Measurements from ENCODE around the gene RFTN1. TPM values are rescaled to one million over a fixed set of nuclear protein-coding genes. Genes with fewer than 3 reads are reported as not detected.

RFTN1 gene
- total and polyA plus RNA-seq, 9 of the 15 experiments (the other 6 are each of a cell fraction or from before 2014, with no cell fraction given): 0.08 to 0.51 (median 0.11) TPM; not detected in 6

DNA sequence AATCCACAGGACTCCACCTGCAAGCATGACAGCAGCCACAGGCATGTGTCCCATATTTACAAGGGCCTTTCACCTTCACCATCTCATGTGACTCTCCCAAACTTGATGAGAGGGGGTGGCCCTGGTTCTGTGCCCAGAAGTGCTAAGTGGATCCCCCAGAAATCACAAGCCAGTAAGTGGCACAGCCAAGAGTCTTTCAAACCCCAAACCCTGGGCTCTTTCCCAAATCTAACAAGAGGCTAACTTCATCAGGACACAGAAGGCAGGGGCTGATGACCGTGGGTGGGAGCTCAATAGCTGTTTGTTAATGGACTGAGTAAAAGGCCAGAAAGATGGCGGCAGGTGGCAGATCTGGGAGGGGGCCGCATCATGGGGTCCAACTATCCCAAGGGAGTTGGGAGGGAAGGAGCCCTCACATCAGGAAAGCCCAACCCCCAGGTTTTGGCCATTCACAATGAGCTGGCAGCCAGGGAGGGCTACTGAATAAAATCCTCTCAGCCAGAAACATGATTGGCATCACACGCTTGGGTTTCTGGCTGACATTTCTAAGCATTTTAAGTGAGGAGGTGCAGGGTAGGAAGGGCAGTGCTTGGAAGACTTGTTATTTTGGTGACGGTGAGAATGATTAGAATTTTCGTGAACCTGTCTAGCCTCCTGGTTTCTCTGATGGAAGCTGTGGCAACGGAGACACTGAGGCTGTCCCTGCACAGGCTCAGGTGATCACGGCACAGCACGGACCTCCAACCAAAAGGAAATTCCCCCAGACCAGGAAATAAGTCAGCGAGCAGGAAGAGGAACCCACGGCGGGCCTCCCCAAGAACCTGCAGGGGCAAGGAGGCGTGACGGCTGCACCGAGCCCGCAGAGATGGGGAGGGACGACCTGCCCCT lies 139.2 kb downstream of the RFTN1 start (continued):
- TF ChIP-seq MYNN (IDR thresholded peaks at IDR 0.05) (no peak), MYNN (CRISPR knock-in tag; IDR thresholded peaks at IDR 0.05) (no peak)

DNA sequence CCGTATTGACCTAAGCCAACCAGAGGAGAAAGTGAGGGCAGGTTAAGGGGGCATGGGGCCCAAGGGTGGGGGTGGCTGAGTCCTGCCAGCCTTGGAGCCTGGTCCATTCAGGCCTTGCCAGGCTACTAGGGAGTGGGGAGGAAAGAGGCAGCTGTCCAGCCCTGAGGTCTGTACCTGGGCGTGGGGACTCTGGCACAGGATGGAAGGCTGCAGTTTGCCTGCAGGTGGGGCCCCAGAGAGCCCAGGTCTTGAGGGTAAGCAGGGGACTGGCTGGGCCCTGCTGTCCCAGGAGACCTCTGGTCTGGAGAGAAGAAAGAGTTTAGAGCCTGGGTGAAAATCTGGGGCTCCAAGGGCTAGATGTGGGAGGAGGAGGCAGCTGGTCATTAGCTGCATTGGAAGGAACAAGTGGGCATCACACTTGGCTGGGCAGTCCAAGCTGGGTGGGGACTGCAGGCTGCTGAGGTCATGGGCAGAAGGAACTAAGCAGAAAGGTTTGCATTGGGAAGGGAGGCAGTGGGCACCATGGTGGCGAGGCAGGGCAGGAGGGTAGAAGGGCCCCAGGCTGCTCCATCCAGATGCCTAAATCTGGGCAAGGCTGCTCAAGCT lies 140.1 kb downstream of the RFTN1 start:
- H3K36me3 ChIP-seq (ENCODE audit: control insufficient read depth, insufficient read depth, low read length): no peaks in the 10 kb centered on the region
- no peaks in the 10 kb centered on the region for H3K79me2 ChIP-seq (ENCODE audit: control insufficient read depth, insufficient read depth, low read length)
- H3K27ac ChIP-seq (ENCODE audit: extremely low read depth, low read depth, low read length): no peak overlapping the region
- WGBS (ENCODE audit: insufficient coverage, low coverage, missing lambda C conversion rate): 13% methylated on average over 3 of the region's 3 CpGs
- no TSS peak for BruUV-seq (replicated peaks)
- ChIA-PET POLR2A (no interaction called here), CTCF (ENCODE audit: low intra/inter-chr PET ratio) (no interaction called here)
- H3K9me3 ChIP-seq (replicated peaks; ENCODE audit: control insufficient read depth, insufficient read depth, low read depth, low read length): no peaks in the 10 kb centered on the region
- no peak for DNase-seq (ENCODE audit: extremely low read depth in 1 of 4, low spot score in 3 of 4)
- no peak for ATAC-seq
- no peak for FAIRE-seq
- H3K4me3 ChIP-seq: no peak overlapping the region
- H3K4me1 ChIP-seq (replicated peaks in 1 of 2; ENCODE audit: control insufficient read depth in 2 of 2, insufficient read depth in 2 of 2, low read length in 2 of 2): peaks cover 2 to 3% of the 10 kb centered on the region in 2 experiments; a peak in 1 of 5 replicates
- intact Hi-C loops (cut with micrococcal nuclease) (no loop called here), in situ Hi-C loops (cut with MboI) (no loop called here)
- 0 out of 2 replicates have a peak, but pooled peaks cover 4% of the 10 kb centered on the region for H4K20me1 ChIP-seq (replicated peaks; ENCODE audit: control insufficient read depth, insufficient read depth, low read length)
- no peak overlapping the region for H3K4me2 ChIP-seq (ENCODE audit: insufficient read depth, low read length)
- no peaks in the 10 kb centered on the region for H3K9me1 ChIP-seq (ENCODE audit: control insufficient read depth, insufficient read depth, low read length)
- no peak overlapping the region for H3K9ac ChIP-seq (ENCODE audit: insufficient read depth in 1 of 2, low read depth in 2 of 2, low read length in 2 of 2)
- H2AFZ ChIP-seq (ENCODE audit: low read depth, low read length): no peak overlapping the region
- H3K27me3 ChIP-seq (ENCODE audit: control insufficient read depth in 2 of 2, insufficient read depth in 2 of 2, low read length in 2 of 2): no peaks in the 10 kb centered on the region; a peak in 1 of 5 replicates
- TF ChIP-seq, protein P1, sequence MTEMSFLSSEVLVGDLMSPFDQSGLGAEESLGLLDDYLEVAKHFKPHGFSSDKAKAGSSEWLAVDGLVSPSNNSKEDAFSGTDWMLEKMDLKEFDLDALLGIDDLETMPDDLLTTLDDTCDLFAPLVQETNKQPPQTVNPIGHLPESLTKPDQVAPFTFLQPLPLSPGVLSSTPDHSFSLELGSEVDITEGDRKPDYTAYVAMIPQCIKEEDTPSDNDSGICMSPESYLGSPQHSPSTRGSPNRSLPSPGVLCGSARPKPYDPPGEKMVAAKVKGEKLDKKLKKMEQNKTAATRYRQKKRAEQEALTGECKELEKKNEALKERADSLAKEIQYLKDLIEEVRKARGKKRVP (CRISPR knock-in tag; IDR thresholded peaks at IDR 0.05): no peak
- no peak for TF ChIP-seq POLR2AphosphoS5 (IDR thresholded peaks at IDR 0.05; ENCODE audit: control insufficient read depth, insufficient read depth, low read depth, low read length)
- TF ChIP-seq KAT2B (IDR thresholded peaks at IDR 0.05; ENCODE audit: low read depth, low read length): no peak
- TF ChIP-seq, protein P2, sequence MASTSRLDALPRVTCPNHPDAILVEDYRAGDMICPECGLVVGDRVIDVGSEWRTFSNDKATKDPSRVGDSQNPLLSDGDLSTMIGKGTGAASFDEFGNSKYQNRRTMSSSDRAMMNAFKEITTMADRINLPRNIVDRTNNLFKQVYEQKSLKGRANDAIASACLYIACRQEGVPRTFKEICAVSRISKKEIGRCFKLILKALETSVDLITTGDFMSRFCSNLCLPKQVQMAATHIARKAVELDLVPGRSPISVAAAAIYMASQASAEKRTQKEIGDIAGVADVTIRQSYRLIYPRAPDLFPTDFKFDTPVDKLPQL (IDR thresholded peaks at IDR 0.05; ENCODE audit: extremely low read depth, insufficient read length): no peak
- TF ChIP-seq MTA3 (IDR thresholded peaks at IDR 0.05; ENCODE audit: borderline replicate concordance): no peak
- TF ChIP-seq, protein P3, sequence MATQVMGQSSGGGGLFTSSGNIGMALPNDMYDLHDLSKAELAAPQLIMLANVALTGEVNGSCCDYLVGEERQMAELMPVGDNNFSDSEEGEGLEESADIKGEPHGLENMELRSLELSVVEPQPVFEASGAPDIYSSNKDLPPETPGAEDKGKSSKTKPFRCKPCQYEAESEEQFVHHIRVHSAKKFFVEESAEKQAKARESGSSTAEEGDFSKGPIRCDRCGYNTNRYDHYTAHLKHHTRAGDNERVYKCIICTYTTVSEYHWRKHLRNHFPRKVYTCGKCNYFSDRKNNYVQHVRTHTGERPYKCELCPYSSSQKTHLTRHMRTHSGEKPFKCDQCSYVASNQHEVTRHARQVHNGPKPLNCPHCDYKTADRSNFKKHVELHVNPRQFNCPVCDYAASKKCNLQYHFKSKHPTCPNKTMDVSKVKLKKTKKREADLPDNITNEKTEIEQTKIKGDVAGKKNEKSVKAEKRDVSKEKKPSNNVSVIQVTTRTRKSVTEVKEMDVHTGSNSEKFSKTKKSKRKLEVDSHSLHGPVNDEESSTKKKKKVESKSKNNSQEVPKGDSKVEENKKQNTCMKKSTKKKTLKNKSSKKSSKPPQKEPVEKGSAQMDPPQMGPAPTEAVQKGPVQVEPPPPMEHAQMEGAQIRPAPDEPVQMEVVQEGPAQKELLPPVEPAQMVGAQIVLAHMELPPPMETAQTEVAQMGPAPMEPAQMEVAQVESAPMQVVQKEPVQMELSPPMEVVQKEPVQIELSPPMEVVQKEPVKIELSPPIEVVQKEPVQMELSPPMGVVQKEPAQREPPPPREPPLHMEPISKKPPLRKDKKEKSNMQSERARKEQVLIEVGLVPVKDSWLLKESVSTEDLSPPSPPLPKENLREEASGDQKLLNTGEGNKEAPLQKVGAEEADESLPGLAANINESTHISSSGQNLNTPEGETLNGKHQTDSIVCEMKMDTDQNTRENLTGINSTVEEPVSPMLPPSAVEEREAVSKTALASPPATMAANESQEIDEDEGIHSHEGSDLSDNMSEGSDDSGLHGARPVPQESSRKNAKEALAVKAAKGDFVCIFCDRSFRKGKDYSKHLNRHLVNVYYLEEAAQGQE (IDR thresholded peaks at IDR 0.05; ENCODE audit: borderline replicate concordance): no peak
- TF ChIP-seq, protein P3 (CRISPR knock-in tag; IDR thresholded peaks at IDR 0.05; ENCODE audit: low read depth): no peak
